HG03108 (cell line): Measurements from ENCODE around the gene SLC4A2.
A peak's percentile ranks its signal among the peaks of the same experiment; 100 is the strongest.
"Not testable (repeated sequence)": the region's sequence is repeated elsewhere in the genome, so short reads cannot be mapped to it uniquely, and the experiment has no call there.

Experiments
- ATAC-seq: cut with Tn5 transposase; IDR thresholded peaks from one replicate; pipeline ENCODE4 v1.9.1; 2021; ENCODE audit warnings: moderate library complexity; ENCODE audit not compliant: unreplicated experiment

The SLC4A2 gene, protein sequence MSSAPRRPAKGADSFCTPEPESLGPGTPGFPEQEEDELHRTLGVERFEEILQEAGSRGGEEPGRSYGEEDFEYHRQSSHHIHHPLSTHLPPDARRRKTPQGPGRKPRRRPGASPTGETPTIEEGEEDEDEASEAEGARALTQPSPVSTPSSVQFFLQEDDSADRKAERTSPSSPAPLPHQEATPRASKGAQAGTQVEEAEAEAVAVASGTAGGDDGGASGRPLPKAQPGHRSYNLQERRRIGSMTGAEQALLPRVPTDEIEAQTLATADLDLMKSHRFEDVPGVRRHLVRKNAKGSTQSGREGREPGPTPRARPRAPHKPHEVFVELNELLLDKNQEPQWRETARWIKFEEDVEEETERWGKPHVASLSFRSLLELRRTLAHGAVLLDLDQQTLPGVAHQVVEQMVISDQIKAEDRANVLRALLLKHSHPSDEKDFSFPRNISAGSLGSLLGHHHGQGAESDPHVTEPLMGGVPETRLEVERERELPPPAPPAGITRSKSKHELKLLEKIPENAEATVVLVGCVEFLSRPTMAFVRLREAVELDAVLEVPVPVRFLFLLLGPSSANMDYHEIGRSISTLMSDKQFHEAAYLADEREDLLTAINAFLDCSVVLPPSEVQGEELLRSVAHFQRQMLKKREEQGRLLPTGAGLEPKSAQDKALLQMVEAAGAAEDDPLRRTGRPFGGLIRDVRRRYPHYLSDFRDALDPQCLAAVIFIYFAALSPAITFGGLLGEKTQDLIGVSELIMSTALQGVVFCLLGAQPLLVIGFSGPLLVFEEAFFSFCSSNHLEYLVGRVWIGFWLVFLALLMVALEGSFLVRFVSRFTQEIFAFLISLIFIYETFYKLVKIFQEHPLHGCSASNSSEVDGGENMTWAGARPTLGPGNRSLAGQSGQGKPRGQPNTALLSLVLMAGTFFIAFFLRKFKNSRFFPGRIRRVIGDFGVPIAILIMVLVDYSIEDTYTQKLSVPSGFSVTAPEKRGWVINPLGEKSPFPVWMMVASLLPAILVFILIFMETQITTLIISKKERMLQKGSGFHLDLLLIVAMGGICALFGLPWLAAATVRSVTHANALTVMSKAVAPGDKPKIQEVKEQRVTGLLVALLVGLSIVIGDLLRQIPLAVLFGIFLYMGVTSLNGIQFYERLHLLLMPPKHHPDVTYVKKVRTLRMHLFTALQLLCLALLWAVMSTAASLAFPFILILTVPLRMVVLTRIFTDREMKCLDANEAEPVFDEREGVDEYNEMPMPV

DNA sequence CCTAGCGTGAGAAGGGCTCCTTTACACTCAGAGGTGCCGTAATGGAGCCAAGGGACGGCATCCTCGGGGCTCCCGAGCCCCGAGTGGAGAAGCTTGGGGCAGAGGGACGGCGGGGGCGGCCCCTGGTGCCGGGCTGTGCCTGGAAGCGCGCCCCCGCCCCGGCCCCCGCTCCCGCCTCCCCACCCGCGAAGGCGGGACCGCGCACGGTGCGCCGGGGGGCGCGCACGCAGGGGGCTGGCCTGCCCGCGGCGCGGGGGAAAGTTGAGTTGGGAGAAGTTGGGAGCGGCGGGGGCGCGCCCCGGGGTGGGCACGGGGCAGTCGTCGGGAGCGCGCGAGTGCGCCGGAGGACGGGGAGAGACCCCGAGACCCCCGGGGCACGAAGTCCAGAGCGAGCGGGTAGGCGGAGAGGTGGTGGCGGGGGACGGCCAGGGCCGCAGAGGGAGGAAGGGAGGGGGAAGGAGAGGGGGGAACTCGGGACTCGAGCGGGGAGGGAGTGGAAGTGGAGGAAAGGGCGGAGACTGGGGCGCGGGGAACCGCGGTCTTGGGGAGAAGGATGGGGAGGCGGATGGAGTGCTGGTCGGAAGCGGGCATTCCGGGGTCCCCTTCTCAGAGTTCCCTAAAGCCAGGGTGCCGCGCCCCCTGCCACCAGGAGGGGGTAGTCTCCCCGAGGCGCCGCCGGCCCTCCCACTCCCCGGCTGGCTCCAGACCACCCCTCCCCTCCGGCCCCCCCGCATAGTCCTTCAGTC lies at the start of gene SLC4A2:
TSS of gene SLC4A2 (plus strand) at position 223 of the 746 bp plus-strand sequence. CDS start 2,399 bp downstream, outside the sequence.
- no peak for ATAC-seq

DNA sequence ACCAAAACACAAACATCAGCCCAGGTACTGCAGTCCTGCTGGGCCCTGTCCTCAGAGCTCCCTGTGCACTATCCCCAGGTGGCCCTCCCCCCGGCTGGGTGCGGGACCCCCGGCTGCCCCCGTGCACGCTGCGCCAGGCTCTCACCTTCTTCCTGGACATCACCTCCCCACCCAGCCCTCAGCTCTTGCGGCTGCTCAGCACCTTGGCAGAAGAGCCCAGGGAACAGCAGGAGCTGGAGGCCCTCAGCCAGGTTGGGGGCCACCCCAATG lies 49.4 kb upstream of the SLC4A2 start:
- ATAC-seq, result no peak

GRCh38 chr7:151010307-151011096 lies 48.9 kb upstream of the SLC4A2 start:
- ATAC-seq, result no peak

GRCh38 chr7:151011097-151011409 lies 48.3 kb upstream of the SLC4A2 start:
- ATAC-seq, result no peak

- not testable (repeated sequence) for ATAC-seq
Measured at GRCh38 chr7:151011616-151012015, 47.8 kb upstream of the SLC4A2 start.

DNA sequence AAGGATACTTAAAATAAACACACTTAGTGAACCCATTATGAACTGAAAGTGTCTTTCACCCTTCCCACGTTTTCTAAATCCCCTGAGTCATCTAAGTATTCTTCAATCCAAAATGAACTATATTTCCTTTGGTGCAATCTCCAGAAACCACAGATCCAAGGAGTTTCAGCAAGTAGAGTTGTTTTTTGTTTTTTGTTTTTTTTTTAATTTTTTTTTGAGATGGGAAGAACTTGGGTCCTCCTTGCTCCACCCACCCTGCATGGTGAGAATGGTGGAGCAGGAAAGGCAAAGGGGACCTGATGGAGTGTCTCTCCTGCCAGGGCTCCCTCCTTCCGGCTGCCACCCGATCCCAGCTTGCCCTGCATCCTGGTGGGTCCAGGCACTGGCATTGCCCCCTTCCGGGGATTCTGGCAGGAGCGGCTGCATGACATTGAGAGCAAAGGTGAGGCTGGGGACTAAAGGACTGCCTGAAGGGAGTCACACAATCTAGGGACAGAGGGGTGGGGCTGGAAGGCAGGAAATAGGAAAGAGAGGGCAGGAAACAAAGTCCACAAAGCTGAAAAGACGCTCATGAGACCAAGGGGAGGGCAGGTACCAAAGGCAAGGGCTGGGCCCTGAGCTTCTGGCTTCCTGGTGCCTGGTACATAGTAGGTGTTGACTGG lies 47.2 kb upstream of the SLC4A2 start:
- ATAC-seq, result no peak

- ATAC-seq, result no peak
Measured at GRCh38 chr7:151012911-151013347, 46.5 kb upstream of the SLC4A2 start.

DNA sequence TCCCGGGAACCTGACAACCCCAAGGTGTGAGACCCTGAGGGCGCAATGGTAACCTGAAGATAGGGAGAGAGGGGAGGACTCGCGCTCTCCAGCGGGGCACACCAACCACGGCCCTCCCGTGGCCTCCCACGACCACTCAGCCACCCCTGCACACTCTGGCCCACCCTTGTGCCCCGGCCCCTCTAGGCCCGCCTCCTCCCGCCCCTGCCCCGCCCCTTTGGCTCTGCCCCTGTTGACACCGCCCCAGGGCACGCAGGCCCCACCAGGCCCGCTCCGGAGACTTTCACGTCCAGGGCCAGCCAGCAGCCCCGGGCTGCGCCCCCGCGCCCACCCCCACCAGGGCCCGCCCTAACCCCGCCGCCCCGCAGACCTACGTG lies 46.0 kb upstream of the SLC4A2 start:
- ATAC-seq, result no peak

GRCh38 chr7:151013733-151014497 lies 45.5 kb upstream of the SLC4A2 start:
- ATAC-seq, result no peak

DNA sequence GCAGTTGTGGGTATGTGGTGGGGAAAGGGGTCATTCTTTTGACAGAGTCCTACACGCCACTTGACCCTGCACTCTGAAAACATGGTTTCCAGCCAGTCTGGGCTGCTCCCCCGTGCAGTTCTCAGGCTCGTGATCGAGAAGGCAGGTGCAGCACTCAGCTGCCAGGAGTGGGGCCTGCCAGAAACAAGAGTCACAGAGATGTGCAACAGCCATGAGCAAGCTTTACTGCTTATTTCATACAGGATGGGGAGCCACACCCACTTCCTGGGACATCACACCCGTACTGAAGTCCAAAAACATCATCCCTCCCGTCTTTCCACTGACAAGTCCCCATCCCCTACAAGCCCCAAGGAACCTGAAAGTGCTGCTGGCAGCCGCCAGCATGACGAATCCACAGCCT lies 44.4 kb upstream of the SLC4A2 start:
- no peak for ATAC-seq

DNA sequence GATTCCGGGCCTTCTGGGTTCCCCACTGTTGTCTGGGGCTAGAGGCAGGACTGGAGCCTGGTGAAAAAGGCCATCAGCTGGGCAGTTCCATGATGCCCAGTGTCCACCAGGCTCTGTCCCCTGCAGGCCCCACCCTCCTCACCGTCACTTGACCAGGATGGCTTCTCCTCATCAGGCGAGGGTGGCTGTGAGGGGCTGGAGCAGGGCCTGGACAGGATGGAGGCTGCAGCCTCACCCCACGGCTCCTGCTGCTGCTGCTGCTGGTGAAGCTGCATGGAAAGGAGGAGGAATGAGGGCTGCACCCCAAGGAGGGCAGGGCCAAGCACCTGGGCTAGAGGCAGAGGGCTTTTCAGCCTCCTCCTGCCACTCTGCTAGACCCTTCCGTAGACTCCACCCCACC lies 43.4 kb upstream of the SLC4A2 start:
- ATAC-seq, result no peak

DNA sequence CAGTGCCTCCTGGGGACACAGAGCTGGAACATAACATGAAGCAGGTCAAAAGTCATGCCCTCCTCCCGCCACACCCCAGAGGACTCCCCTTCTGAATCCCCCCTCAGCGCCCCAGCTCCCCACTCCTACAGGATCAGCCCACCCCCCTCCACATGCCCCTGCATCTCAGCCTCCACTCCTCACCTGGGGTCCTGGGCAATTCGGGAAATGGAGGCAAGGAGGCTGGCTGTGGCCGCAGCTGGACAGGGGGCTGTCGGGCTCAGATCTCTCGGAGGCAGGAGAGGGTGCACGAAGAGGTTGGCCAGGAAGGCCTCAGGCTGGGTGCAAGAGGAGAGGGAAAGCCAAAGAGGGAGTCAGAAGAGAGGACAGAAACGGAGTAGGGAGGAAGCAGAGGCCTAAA lies 42.9 kb upstream of the SLC4A2 start:
- ATAC-seq, result no peak

- ATAC-seq, result no peak
Measured at GRCh38 chr7:151016942-151017341, 42.4 kb upstream of the SLC4A2 start.

DNA sequence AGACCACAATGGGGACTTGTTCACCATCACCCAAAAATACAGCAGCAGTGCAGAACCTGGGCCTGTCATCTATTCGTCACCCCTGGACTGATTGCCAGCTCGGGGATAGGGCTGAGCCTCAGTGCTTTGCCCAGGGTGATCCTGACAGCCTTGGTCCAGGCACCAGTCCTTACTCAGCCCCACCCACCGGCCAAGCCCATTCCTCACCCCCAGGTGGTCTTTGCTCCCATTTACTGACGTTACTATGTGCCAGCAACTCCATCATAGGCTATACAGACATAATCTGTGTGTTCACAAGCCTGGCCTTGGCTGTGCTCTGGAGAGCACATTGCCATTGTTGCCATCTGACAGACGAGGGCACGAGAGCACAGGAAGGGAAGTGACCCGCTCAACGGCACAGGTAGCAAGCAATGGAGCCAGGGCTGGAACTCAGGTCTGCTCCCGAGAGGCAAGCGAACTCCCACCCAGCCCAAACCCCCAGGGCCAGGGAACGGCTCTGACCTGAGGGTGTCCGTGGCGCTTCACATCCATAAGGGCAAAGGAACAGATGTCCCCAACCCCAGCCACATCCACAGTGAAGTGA lies 41.9 kb upstream of the SLC4A2 start:
- no peak for ATAC-seq

GRCh38 chr7:151017953-151018420 lies 41.4 kb upstream of the SLC4A2 start:
- peak; percentile 51 for ATAC-seq

DNA sequence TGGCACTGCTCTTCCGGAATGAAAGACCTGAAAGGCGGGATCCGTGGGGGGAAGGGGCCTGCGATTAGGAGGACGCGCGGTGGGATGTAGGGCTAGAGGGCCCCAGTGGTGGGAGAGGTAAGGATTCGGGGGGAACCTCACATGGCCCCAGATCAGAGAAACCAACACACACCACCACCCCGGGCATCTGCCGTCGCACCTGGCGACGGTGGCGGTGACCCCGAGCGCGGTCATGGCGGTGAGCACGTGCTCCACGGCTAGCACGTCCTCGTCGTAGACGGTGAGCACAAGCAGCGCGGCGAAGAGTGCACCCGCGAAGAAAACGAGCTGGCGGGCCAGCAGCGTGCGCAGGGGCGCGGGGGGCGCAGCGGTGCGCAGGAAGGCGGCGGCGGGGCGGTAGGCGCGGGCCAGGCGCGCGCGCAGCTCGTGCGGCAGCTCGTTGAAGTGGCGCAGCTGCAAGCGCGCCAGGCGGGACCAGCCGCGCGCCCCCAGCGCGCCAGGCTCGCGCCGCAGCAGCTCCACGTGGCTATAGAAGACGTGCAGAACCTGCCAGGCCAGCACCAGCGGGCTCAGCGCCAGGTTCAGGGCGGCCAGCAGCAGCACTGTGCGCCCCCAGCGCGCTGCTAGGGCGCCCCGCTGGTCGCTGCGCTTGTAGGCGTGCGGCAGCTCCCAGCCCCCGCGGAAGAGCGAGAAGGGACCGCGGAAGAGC lies 40.8 kb upstream of the SLC4A2 start:
- no peak for ATAC-seq

DNA sequence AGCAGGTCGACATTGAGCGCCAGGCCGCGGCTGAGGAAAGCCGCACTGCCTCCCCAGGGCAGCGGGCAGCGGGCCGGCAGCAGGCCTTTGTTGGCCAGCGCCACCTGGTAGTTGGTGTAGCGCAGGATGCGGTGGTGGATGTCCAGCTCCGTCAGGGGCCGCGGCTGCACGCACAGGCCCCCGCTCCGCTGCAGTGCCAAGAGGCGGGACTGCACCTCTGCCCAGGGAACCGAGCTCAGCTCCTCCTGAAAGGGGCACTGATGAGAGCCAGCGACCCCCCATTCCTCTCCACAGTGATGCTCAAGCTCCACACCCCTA lies 40.3 kb upstream of the SLC4A2 start:
- no peak for ATAC-seq

GRCh38 chr7:151020231-151020630 lies 39.2 kb upstream of the SLC4A2 start:
- no peak for ATAC-seq
